WTC11 (cell line): Measurements from ENCODE around the gene ING5.

Source experiments
- NFYB ChIP-seq: sonication (generic); formaldehyde crosslinking; conservative IDR thresholded peaks from 2 replicates; pipeline ENCODE4 v1.8.0; 2022; ENCODE audit warnings: low read depth, missing genetic modification reagents
- NR1H2 ChIP-seq: sonication (generic); formaldehyde crosslinking; IDR thresholded peaks from 2 replicates; pipeline ENCODE4 v1.9.0; 2021; ENCODE audit warnings: mild to moderate bottlenecking, moderate library complexity, missing genetic modification reagents
- RORB ChIP-seq: fragments of 250-450 bp; sonication (Bioruptor Pico); IDR thresholded peaks from 2 replicates; pipeline ENCODE4 v1.9.0; 2021; ENCODE audit warnings: mild to moderate bottlenecking
- SMAD3 ChIP-seq: sonication (generic); formaldehyde crosslinking; IDR thresholded peaks from 2 replicates; pipeline ENCODE4 v1.8.0; 2022; ENCODE audit warnings: missing genetic modification reagents, mild to moderate bottlenecking, borderline replicate concordance
- SP1 ChIP-seq: sonication (generic); formaldehyde crosslinking; conservative IDR thresholded peaks from 2 replicates; pipeline ENCODE4 v1.8.1; 2022; ENCODE audit warnings: missing genetic modification reagents
- ZNF317 ChIP-seq: sonication (generic); formaldehyde crosslinking; IDR thresholded peaks from 2 replicates; pipeline ENCODE4 v1.8.1; 2023; ENCODE audit warnings: low read depth, mild to moderate bottlenecking, moderate library complexity, missing genetic modification reagents, borderline replicate concordance
- TF ChIP-seq, protein P1 (sequence below): fragments of 200-600 bp; IDR thresholded peaks from 2 replicates; pipeline ENCODE4 v1.8.0; 2022; ENCODE audit warnings: antibody characterized with exemption
- TF ChIP-seq, protein P2 (sequence below): sonication (generic); formaldehyde crosslinking; IDR thresholded peaks from 2 replicates; pipeline ENCODE4 v1.8.0; 2022; ENCODE audit warnings: mild to moderate bottlenecking, missing genetic modification reagents
- TF ChIP-seq, protein P3 (sequence below): sonication (generic); formaldehyde crosslinking; IDR thresholded peaks from 2 replicates; pipeline ENCODE4 v1.8.0; 2022; ENCODE audit warnings: mild to moderate bottlenecking, missing genetic modification reagents
- TF ChIP-seq, protein P4 (sequence below): sonication (generic); formaldehyde crosslinking; IDR thresholded peaks from 2 replicates; pipeline ENCODE4 v1.8.1; 2022; ENCODE audit warnings: mild to moderate bottlenecking, missing genetic modification reagents, moderate library complexity, borderline replicate concordance
- TF ChIP-seq, protein P5 (sequence below): sonication (generic); formaldehyde crosslinking; IDR thresholded peaks from 2 replicates; pipeline ENCODE4 v1.8.1; 2023; ENCODE audit warnings: mild to moderate bottlenecking, missing genetic modification reagents, borderline replicate concordance
- TF ChIP-seq, protein P6 (sequence below): sonication (generic); formaldehyde crosslinking; IDR thresholded peaks from 2 replicates; pipeline ENCODE4 v1.8.1; 2023; ENCODE audit warnings: mild to moderate bottlenecking, missing genetic modification reagents

DNA sequence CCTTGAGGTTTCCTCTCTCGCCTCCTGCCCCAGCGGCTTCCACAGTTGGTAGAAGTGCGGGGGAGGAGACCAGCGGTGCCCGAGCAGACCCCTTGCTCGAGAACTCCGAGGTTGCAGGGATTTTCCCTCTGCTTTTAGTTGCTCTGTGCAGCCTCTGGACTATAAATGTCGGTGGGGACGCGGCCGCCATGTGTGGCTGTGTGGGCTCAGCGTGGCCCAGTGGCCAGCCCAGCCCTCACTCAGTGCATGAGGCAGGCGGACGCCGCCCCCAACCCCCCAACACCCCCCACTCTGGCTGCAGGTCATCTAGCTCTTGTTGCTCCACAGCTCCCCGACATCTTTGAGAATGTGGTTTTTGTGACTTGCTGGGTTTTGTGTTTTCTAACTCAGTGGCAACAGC, 17.3 kb downstream of the ING5 start:
- TF ChIP-seq, protein P1, sequence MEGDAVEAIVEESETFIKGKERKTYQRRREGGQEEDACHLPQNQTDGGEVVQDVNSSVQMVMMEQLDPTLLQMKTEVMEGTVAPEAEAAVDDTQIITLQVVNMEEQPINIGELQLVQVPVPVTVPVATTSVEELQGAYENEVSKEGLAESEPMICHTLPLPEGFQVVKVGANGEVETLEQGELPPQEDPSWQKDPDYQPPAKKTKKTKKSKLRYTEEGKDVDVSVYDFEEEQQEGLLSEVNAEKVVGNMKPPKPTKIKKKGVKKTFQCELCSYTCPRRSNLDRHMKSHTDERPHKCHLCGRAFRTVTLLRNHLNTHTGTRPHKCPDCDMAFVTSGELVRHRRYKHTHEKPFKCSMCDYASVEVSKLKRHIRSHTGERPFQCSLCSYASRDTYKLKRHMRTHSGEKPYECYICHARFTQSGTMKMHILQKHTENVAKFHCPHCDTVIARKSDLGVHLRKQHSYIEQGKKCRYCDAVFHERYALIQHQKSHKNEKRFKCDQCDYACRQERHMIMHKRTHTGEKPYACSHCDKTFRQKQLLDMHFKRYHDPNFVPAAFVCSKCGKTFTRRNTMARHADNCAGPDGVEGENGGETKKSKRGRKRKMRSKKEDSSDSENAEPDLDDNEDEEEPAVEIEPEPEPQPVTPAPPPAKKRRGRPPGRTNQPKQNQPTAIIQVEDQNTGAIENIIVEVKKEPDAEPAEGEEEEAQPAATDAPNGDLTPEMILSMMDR = no peak
- TF ChIP-seq, protein P2, sequence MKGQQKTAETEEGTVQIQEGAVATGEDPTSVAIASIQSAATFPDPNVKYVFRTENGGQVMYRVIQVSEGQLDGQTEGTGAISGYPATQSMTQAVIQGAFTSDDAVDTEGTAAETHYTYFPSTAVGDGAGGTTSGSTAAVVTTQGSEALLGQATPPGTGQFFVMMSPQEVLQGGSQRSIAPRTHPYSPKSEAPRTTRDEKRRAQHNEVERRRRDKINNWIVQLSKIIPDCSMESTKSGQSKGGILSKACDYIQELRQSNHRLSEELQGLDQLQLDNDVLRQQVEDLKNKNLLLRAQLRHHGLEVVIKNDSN (CRISPR knock-in tag) = no peak
- TF ChIP-seq ZNF317 (CRISPR knock-in tag) (no peak), SMAD3 (CRISPR knock-in tag) (no peak), NR1H2 (CRISPR knock-in tag) (no peak), RORB (CRISPR knock-in tag) (no peak), NFYB (CRISPR knock-in tag) (no peak), SP1 (CRISPR knock-in tag) (no peak)
- TF ChIP-seq, protein P3, sequence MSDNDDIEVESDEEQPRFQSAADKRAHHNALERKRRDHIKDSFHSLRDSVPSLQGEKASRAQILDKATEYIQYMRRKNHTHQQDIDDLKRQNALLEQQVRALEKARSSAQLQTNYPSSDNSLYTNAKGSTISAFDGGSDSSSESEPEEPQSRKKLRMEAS (CRISPR knock-in tag) = no peak
- TF ChIP-seq, protein P4, sequence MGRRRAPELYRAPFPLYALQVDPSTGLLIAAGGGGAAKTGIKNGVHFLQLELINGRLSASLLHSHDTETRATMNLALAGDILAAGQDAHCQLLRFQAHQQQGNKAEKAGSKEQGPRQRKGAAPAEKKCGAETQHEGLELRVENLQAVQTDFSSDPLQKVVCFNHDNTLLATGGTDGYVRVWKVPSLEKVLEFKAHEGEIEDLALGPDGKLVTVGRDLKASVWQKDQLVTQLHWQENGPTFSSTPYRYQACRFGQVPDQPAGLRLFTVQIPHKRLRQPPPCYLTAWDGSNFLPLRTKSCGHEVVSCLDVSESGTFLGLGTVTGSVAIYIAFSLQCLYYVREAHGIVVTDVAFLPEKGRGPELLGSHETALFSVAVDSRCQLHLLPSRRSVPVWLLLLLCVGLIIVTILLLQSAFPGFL = no peak
- TF ChIP-seq, protein P5, sequence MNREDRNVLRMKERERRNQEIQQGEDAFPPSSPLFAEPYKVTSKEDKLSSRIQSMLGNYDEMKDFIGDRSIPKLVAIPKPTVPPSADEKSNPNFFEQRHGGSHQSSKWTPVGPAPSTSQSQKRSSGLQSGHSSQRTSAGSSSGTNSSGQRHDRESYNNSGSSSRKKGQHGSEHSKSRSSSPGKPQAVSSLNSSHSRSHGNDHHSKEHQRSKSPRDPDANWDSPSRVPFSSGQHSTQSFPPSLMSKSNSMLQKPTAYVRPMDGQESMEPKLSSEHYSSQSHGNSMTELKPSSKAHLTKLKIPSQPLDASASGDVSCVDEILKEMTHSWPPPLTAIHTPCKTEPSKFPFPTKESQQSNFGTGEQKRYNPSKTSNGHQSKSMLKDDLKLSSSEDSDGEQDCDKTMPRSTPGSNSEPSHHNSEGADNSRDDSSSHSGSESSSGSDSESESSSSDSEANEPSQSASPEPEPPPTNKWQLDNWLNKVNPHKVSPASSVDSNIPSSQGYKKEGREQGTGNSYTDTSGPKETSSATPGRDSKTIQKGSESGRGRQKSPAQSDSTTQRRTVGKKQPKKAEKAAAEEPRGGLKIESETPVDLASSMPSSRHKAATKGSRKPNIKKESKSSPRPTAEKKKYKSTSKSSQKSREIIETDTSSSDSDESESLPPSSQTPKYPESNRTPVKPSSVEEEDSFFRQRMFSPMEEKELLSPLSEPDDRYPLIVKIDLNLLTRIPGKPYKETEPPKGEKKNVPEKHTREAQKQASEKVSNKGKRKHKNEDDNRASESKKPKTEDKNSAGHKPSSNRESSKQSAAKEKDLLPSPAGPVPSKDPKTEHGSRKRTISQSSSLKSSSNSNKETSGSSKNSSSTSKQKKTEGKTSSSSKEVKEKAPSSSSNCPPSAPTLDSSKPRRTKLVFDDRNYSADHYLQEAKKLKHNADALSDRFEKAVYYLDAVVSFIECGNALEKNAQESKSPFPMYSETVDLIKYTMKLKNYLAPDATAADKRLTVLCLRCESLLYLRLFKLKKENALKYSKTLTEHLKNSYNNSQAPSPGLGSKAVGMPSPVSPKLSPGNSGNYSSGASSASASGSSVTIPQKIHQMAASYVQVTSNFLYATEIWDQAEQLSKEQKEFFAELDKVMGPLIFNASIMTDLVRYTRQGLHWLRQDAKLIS (CRISPR knock-in tag) = no peak
- TF ChIP-seq, protein P6, sequence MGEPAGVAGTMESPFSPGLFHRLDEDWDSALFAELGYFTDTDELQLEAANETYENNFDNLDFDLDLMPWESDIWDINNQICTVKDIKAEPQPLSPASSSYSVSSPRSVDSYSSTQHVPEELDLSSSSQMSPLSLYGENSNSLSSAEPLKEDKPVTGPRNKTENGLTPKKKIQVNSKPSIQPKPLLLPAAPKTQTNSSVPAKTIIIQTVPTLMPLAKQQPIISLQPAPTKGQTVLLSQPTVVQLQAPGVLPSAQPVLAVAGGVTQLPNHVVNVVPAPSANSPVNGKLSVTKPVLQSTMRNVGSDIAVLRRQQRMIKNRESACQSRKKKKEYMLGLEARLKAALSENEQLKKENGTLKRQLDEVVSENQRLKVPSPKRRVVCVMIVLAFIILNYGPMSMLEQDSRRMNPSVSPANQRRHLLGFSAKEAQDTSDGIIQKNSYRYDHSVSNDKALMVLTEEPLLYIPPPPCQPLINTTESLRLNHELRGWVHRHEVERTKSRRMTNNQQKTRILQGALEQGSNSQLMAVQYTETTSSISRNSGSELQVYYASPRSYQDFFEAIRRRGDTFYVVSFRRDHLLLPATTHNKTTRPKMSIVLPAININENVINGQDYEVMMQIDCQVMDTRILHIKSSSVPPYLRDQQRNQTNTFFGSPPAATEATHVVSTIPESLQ (CRISPR knock-in tag) = no peak
